Embryonic facial prominence (tissue), 1 donor: ENCODE results near the gene C20orf204.

ENCODE experiments used
- DNase-seq: peaks from one replicate; pipeline ENCODE4 v3.0.0-alpha.2; 2016; ENCODE audit errors: extremely low spot score

C20orf204 gene

DNA sequence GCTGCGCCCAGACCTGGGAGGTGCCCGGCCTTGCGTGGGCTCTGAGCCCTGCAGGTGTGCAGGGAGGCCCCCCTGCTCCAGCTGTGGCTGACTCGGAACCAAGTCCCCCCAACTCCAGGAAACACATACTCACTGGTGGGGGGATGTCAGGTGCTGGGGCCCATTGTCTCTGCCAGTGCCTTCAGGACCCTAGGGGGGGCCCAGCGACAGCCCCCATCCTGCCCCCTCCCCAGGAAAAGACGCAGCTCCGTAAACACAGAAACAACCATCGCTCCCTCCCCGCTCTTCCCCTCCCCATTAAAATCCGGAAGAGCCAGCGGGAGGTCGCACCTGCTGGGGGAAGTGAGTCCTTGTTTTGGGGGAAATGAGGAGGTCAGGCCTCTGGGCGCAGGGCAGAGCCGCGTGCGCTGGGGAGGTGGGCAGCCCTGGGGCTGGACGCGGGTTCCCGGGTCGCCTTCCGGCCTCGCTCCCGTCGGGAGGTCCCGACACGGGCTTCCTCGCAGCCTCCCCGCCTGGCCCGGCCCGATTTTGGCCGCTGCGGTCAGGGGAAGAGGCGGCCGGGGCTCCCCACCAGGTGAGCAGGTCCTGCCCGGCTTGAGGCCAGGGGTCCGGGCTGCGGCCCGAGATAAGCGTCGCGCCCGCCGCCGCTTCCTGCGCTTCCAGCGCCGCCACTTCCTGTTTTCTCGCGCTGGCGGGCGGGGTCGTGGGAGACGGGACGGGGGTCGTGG lies 6.2 kb downstream of the C20orf204 start:
- no peak for DNase-seq

DNA sequence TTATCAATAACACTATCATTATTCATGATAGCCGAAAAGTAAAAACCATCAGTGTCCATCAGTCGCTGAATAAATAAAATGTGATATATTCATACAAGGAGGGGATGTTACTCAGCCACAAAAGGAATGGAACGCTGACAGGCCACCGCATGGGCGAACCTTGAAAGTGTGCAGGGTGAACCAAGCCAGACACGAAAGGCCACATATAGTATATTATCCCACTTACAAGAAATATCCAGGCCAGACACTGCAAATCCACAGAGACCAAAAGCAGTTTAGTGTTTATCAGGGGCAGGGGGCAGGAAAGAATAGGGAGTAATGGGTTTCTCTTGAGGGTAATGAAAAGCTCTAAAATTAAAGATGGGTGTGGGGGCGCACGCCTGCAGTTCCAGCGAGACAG lies 7.8 kb downstream of the C20orf204 start:
- DNase-seq = no peak

DNA sequence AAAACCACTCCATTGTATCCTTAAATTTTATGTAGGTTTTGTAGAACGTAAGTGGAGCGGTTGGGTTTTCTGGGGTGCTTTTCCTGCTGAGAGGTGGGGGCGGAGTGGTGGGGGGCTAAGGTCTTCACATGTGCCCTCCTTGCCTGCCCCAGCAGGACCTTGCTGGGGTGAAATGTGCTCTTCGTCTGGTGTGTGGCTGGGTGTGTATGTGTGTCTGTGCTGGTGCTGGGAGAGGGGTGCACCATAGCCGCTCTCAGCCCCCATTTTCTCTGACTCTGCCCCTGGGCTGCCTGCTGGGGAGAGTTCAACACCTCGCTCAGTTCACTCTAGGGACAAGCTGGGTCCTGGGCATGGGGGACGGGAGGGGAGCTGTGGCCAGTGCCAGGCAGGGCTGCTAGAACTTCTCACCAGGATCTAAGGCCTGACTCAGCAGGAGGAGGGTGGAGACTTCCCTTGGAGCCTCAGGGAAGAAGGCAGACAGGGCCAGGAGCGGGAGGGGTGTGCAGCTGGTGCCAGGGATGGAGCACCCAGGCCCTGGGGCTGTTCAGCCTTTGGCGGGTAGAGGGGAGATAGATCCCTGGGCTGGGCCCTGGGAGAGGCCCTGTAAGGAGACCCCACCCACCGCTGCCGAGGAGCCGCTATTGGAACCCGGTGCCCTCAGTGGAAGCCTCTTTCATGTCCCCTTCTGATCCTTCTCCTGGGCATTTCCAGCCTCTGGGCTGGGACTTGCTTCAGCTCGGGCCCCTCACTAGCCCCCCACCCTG lies 8.7 kb downstream of the C20orf204 start:
- DNase-seq = no peak

GRCh38 chr20:64045346-64046011 lies 9.5 kb downstream of the C20orf204 start:
- DNase-seq = no peak

GRCh38 chr20:64047046-64047389 lies 11.0 kb downstream of the C20orf204 start:
- DNase-seq = no peak

GRCh38 chr20:64047968-64048401 lies 12.0 kb downstream of the C20orf204 start:
- no peak for DNase-seq

- DNase-seq = no peak
These were observed 12.5 kb downstream of the C20orf204 start for GRCh38 chr20:64048402-64049044.

DNA sequence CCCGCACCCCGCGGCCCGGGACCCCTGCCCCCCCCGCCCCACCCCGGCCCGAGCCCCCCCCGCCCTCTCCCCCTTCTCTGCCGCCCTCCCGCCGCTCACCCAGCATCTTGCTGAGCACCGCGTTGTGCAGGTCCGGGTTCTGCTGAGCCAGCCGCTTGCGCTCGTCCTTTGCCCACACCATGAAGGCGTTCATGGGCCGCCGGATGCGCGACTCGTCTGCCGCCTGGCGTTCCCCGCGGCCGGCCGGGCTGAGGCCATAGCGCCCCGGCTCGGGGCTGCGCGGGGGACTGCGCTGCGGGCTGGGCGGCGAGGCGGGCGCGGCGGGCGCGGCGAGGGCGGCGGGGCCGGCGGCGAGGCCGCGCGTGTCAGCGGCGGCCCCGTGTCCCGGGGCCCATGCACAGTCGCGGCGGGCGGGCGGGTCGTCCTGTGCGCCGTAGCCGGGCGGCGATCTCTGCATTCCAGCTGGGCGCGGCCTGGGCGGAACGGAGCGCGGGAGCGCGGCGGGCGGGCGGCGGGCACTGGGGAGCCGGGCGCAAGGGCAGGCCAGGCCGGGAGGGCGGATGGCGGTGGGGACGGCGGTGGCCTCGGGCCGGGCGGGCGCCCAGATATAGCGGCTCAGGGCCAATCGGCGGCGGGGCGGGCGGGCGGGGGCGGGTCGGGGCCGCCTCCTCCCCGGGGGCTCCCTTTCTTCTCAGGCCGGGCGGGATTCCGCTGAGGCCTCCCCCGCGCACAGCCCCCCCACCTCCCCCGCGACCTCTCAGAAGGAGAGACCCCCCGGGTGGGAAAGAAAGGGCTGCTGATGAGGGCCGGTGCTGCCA lies 13.3 kb downstream of the C20orf204 start, which contains the start of gene SOX18:
SOX18 (minus strand) TSS at position 580 of the 818 bp plus-strand sequence; CDS start at position 457, 123 bp downstream.
- no peak for DNase-seq

DNA sequence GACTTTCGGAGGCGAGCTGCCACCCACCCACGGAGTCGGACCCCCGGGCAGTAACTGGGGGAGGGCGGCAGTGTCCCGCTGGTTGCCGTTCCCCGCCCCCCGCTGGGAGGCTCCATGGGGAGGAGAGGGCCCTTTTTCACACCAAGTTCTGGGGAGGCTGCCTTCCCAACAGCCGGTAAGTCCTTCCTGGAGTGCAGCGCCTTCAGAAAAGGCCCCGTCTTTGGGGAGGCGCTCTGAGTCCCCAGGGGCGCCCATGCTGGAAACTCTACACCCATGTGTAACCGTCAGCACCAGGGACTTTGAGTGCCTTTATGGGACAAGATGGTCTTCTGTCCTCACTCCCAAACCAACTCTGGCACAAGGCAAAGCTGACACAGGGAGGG lies 13.9 kb downstream of the C20orf204 start:
- no peak for DNase-seq

DNA sequence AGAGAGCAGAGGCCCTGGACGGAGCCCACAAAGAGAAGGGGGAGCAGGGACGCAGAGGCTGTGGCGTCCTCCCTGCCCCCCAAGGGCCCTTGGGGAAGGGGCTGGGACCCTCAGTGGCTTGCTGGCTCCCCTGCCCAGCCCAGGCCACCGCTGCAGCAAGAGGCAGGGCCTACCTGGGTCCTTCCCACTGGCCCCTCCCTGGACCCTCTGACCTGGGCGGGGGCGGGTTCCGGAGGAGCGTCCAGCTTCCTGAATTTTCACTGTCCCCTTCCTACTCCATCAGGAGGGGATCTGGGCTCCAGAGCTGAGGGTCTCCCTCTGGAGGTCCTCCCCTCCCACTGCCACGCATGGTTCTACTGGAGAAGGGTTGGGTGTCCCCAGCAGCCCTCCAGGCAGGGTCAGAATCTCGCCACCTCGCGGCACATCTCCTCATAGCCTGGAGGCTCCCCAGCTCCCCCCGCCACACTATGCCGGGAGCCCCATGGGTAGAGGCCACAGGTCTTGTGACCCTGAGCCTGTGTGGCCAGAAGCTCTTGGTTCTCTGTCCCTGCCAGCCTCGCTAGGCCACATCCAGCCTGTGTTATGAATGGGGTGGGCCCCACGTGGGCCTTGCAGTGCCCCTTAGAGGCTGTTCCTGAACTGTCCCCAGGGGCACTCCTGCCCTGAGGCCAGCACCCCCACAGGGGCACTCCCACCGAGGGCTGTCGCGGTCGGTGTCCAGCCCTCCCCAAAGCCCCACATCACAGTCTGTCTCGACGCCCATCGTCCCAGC lies 14.5 kb downstream of the C20orf204 start:
- DNase-seq = no peak

- no peak for DNase-seq
These were observed 15.1 kb downstream of the C20orf204 start for GRCh38 chr20:64051033-64051452.

GRCh38 chr20:64051561-64052325 lies 15.8 kb downstream of the C20orf204 start:
- DNase-seq = no peak

DNA sequence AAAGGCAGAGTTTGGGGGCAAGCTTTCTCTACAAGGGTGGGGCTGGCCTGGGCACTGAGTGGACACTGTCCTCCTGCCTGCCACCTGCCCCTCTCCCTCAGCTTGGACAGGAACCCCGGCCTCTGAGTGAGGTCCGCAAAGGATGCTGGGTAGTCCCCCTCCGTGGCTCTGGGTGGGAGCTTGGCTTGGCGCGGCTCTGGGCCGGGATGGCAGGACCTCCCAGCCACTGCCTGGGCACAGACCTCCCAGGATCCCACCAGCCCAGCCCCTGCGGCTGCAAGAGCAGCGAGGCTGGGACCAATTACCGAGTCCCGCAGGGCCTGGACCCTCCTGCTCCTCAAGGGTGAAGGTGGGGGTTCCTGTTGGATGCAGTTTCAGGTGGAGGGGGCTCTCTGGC lies 16.3 kb downstream of the C20orf204 start:
- DNase-seq = no peak

GRCh38 chr20:64052987-64053840 lies 17.2 kb downstream of the C20orf204 start:
- DNase-seq = no peak

DNA sequence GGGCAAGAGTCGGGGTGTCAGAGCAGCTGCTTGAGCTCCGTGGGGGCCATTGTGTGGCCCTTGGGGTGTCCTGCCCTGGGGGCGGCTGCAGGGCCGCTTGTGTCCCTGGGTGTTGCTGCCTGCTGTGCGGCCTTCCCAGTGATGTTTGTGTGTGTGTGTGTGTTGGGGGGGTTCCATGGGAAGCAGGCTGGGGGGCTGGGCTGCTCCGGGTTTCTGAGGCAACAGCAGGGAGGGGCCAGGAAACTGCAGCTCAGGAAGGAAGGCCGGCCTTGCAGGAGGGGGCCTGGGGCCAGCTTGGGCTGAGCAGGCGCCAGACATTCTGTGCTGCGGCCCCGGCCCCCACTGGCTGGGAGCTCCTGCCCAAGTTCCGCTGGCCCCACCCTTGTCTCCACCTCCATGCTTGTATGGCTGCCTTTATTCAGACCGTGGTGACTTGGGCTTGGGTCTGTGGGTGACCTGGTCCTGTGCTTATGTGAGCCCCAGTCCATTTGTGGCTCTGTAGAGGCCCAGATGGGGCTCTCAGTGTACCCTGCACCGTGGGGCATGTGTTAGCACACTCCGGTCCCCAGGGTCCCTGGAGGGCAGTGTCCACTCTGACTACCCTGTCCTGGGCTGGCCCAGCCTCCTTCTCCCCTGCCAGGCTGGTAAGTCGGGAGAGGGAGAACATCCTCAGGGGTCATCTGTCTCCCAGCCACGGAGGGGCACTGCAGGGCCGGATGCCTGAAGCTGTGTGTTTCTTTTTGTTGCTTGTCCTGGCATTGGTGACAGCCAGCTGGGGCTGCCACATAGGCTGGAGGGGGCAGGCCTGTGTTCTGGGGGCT lies 18.1 kb downstream of the C20orf204 start:
- no peak for DNase-seq

DNA sequence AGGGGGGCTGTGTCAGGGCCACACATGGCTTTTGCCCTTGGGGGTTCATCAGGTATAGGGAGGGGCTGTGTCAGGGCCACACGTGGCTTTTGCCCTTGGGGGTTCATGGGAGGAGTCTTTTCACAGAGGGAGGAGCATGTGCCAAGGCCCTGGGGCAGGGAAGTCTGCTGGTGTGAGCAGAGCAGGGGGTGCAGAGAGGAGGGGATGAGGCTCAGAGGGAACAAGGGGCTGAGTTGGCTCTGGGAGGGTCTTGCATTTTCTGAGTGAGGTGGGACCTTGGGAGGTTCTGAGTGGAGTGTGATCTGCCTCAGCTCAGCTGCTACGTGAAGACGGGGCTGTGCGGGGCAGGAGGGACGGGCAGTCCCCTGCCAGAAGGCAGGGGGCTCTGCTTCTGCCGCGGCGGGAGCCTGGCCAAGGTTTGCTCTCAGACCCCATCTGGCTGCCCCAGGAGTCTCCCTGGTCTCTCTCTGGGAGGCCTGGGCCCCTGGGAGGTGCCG lies 19.5 kb downstream of the C20orf204 start:
- DNase-seq = no peak

- DNase-seq = no peak
These were observed 20.1 kb downstream of the C20orf204 start for GRCh38 chr20:64055893-64056638.
